ENCODE measurements around the gene ALKBH8.

GRCh38 chr11:107493117-107493516 lies 72.4 kb downstream of the ALKBH8 start:
- TF ChIP-seq CTCF (IDR thresholded peaks at IDR 0.05) (no peak), POLR2A (IDR thresholded peaks at IDR 0.05) (no peak)

All from thyroid gland (tissue), 4 donors.